ENCODE measurements around the gene TMED4.

TMED4 gene

GRCh38 chr7:44538093-44538797 lies 43.8 kb downstream of the TMED4 start:
- Histone ChIP-seq H3K4me1 (ENCODE audit: control insufficient read depth, insufficient read depth, low read length) (peaks cover 10% of the 10 kb centered on the region; the same call in 1 of the 2 replicates), H3K27ac (ENCODE audit: low read depth, low read length) (no peak overlapping the region), H3K9me3 (ENCODE audit: control insufficient read depth, insufficient read depth, low read depth, low read length) (no peaks in the 10 kb centered on the region), H3K4me3 (ENCODE audit: low read depth, low read length) (no peak overlapping the region), H3K27me3 (ENCODE audit: control insufficient read depth, insufficient read depth, low read length) (no peaks in the 10 kb centered on the region), H3K36me3 (ENCODE audit: control insufficient read depth, insufficient read depth, low read length) (no peaks in the 10 kb centered on the region), H3K9ac (ENCODE audit: low read length) (no peak overlapping the region)

- H3K27me3 ChIP-seq (ENCODE audit: control insufficient read depth, insufficient read depth, low read length), result no peaks in the 10 kb centered on the region
- peaks cover 10% of the 10 kb centered on the region; the same call in 1 of the 2 replicates for H3K4me1 ChIP-seq (ENCODE audit: control insufficient read depth, insufficient read depth, low read length)
- no peak overlapping the region for H3K9ac ChIP-seq (ENCODE audit: low read length)
- no peaks in the 10 kb centered on the region for H3K9me3 ChIP-seq (ENCODE audit: control insufficient read depth, insufficient read depth, low read depth, low read length)
- no peak overlapping the region for H3K27ac ChIP-seq (ENCODE audit: low read depth, low read length)
- H3K36me3 ChIP-seq (ENCODE audit: control insufficient read depth, insufficient read depth, low read length), result no peaks in the 10 kb centered on the region
- H3K4me3 ChIP-seq (ENCODE audit: low read depth, low read length), result no peak overlapping the region
Measured at GRCh38 chr7:44537442-44537841, 44.6 kb downstream of the TMED4 start.

- no peak overlapping the region for H3K27ac ChIP-seq (ENCODE audit: low read depth, low read length)
- H3K36me3 ChIP-seq (ENCODE audit: control insufficient read depth, insufficient read depth, low read length), result no peaks in the 10 kb centered on the region
- H3K9ac ChIP-seq (ENCODE audit: low read length), result no peak overlapping the region
- no peaks in the 10 kb centered on the region for H3K27me3 ChIP-seq (ENCODE audit: control insufficient read depth, insufficient read depth, low read length)
- no peaks in the 10 kb centered on the region for H3K9me3 ChIP-seq (ENCODE audit: control insufficient read depth, insufficient read depth, low read depth, low read length)
- no peak overlapping the region for H3K4me3 ChIP-seq (ENCODE audit: low read depth, low read length)
- H3K4me1 ChIP-seq (ENCODE audit: control insufficient read depth, insufficient read depth, low read length), result peaks cover under 1% of the 10 kb centered on the region; the same call in 1 of the 2 replicates
Measured at GRCh38 chr7:44536090-44536489, 45.9 kb downstream of the TMED4 start.

GRCh38 chr7:44535348-44536064 lies 46.5 kb downstream of the TMED4 start:
- H3K4me1 ChIP-seq (ENCODE audit: control insufficient read depth, insufficient read depth, low read length), result no peaks in the 10 kb centered on the region
- no peak overlapping the region for H3K4me3 ChIP-seq (ENCODE audit: low read depth, low read length)
- no peaks in the 10 kb centered on the region for H3K9me3 ChIP-seq (ENCODE audit: control insufficient read depth, insufficient read depth, low read depth, low read length)
- H3K36me3 ChIP-seq (ENCODE audit: control insufficient read depth, insufficient read depth, low read length), result no peaks in the 10 kb centered on the region
- H3K9ac ChIP-seq (ENCODE audit: low read length), result no peak overlapping the region
- H3K27me3 ChIP-seq (ENCODE audit: control insufficient read depth, insufficient read depth, low read length), result no peaks in the 10 kb centered on the region
- no peak overlapping the region for H3K27ac ChIP-seq (ENCODE audit: low read depth, low read length)

- Histone ChIP-seq H3K27ac (ENCODE audit: low read depth, low read length) (no peak overlapping the region), H3K36me3 (ENCODE audit: control insufficient read depth, insufficient read depth, low read length) (no peaks in the 10 kb centered on the region), H3K27me3 (ENCODE audit: control insufficient read depth, insufficient read depth, low read length) (no peaks in the 10 kb centered on the region), H3K9me3 (ENCODE audit: control insufficient read depth, insufficient read depth, low read depth, low read length) (no peaks in the 10 kb centered on the region), H3K4me3 (ENCODE audit: low read depth, low read length) (no peak overlapping the region), H3K4me1 (ENCODE audit: control insufficient read depth, insufficient read depth, low read length) (no peaks in the 10 kb centered on the region), H3K9ac (ENCODE audit: low read length) (no peak overlapping the region)
Measured at GRCh38 chr7:44534501-44534900, 47.5 kb downstream of the TMED4 start.

- Histone ChIP-seq H3K4me3 (ENCODE audit: low read depth, low read length) (no peak overlapping the region), H3K9ac (ENCODE audit: low read length) (no peak overlapping the region), H3K36me3 (ENCODE audit: control insufficient read depth, insufficient read depth, low read length) (no peaks in the 10 kb centered on the region), H3K4me1 (ENCODE audit: control insufficient read depth, insufficient read depth, low read length) (no peaks in the 10 kb centered on the region), H3K27ac (ENCODE audit: low read depth, low read length) (no peak overlapping the region), H3K27me3 (ENCODE audit: control insufficient read depth, insufficient read depth, low read length) (no peaks in the 10 kb centered on the region), H3K9me3 (ENCODE audit: control insufficient read depth, insufficient read depth, low read depth, low read length) (no peaks in the 10 kb centered on the region)
Measured at GRCh38 chr7:44534087-44534486, 47.9 kb downstream of the TMED4 start.

- Histone ChIP-seq H3K9ac (ENCODE audit: low read length) (no peak overlapping the region), H3K4me1 (ENCODE audit: control insufficient read depth, insufficient read depth, low read length) (no peaks in the 10 kb centered on the region), H3K27ac (ENCODE audit: low read depth, low read length) (no peak overlapping the region), H3K27me3 (ENCODE audit: control insufficient read depth, insufficient read depth, low read length) (no peaks in the 10 kb centered on the region), H3K4me3 (ENCODE audit: low read depth, low read length) (no peak overlapping the region), H3K9me3 (ENCODE audit: control insufficient read depth, insufficient read depth, low read depth, low read length) (no peaks in the 10 kb centered on the region), H3K36me3 (ENCODE audit: control insufficient read depth, insufficient read depth, low read length) (no peaks in the 10 kb centered on the region)
Measured at GRCh38 chr7:44533301-44534055, 48.6 kb downstream of the TMED4 start.

- H3K27ac ChIP-seq (ENCODE audit: low read depth, low read length), result no peak overlapping the region
- H3K27me3 ChIP-seq (ENCODE audit: control insufficient read depth, insufficient read depth, low read length), result no peaks in the 10 kb centered on the region
- H3K4me3 ChIP-seq (ENCODE audit: low read depth, low read length), result no peak overlapping the region
- no peaks in the 10 kb centered on the region for H3K36me3 ChIP-seq (ENCODE audit: control insufficient read depth, insufficient read depth, low read length)
- no peaks in the 10 kb centered on the region for H3K4me1 ChIP-seq (ENCODE audit: control insufficient read depth, insufficient read depth, low read length)
- 0 out of 2 replicates have a peak, but pooled peaks cover 6% of the 10 kb centered on the region for H3K9me3 ChIP-seq (ENCODE audit: control insufficient read depth, insufficient read depth, low read depth, low read length)
- H3K9ac ChIP-seq (ENCODE audit: low read length), result no peak overlapping the region
Measured at GRCh38 chr7:44531421-44532380, 50.3 kb downstream of the TMED4 start.

- Histone ChIP-seq H3K4me1 (ENCODE audit: control insufficient read depth, insufficient read depth, low read length) (no peaks in the 10 kb centered on the region), H3K9ac (ENCODE audit: low read length) (no peak overlapping the region), H3K27me3 (ENCODE audit: control insufficient read depth, insufficient read depth, low read length) (no peaks in the 10 kb centered on the region), H3K36me3 (ENCODE audit: control insufficient read depth, insufficient read depth, low read length) (no peaks in the 10 kb centered on the region), H3K27ac (ENCODE audit: low read depth, low read length) (no peak overlapping the region), H3K9me3 (ENCODE audit: control insufficient read depth, insufficient read depth, low read depth, low read length) (0 out of 2 replicates have a peak, but pooled peaks cover 9% of the 10 kb centered on the region), H3K4me3 (ENCODE audit: low read depth, low read length) (no peak overlapping the region)
Measured at GRCh38 chr7:44530990-44531389, 51.0 kb downstream of the TMED4 start.
